HL-60 (cell line): ENCODE data around the gene KLHL21.

Source experiments
- POLR2AphosphoS5 ChIP-seq: IDR thresholded peaks from 2 replicates; pipeline ENCODE4 v1.6.1; 2012; ENCODE audit warnings: low read depth
- SPI1 ChIP-seq: IDR thresholded peaks from 2 replicates; pipeline ENCODE4 v1.6.1; 2012; ENCODE audit warnings: low read depth, mild to moderate bottlenecking, borderline replicate concordance
- TF ChIP-seq, protein P1 (sequence below): IDR thresholded peaks from one replicate; pipeline ENCODE4 v1.5.1; 2011; ENCODE audit warnings: low read length, control low read depth, inconsistent platforms; ENCODE audit not compliant: insufficient read depth

DNA sequence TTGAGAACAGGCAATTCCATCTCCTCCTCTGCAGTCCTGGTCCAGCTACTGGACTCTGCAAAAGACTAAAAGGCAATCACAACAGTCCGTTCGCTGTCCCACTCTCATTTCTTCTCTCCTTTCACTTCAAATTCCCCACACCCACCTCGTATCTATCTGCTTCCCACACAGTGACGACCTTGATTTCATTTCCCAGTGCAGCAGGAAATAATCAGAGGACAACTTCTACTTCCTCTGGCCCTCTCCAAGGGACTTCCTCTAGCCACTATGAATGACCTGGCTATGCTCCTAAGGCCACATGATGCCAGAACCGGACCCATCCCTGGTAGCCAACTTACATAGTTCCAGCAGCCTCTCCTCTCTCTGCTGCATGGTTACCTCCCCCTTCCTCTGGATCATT is 56.3 kb downstream of the KLHL21 start:
- TF ChIP-seq, protein P1, sequence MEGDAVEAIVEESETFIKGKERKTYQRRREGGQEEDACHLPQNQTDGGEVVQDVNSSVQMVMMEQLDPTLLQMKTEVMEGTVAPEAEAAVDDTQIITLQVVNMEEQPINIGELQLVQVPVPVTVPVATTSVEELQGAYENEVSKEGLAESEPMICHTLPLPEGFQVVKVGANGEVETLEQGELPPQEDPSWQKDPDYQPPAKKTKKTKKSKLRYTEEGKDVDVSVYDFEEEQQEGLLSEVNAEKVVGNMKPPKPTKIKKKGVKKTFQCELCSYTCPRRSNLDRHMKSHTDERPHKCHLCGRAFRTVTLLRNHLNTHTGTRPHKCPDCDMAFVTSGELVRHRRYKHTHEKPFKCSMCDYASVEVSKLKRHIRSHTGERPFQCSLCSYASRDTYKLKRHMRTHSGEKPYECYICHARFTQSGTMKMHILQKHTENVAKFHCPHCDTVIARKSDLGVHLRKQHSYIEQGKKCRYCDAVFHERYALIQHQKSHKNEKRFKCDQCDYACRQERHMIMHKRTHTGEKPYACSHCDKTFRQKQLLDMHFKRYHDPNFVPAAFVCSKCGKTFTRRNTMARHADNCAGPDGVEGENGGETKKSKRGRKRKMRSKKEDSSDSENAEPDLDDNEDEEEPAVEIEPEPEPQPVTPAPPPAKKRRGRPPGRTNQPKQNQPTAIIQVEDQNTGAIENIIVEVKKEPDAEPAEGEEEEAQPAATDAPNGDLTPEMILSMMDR: no peak
- TF ChIP-seq POLR2AphosphoS5 (no peak), SPI1 (no peak)
